ENCODE measurements around the gene TCF21. TPM values are rescaled to one million over a fixed set of nuclear protein-coding genes. Genes with fewer than 3 reads are reported as not detected.

The TCF21 gene
- total RNA-seq, 2 donors from 2014 or later: not detected

GRCh38 chr6:133892813-133893691, 4.1 kb downstream of the TCF21 start:
- ATAC-seq (no peak), DNase-seq (no peak)
- Mint-ChIP-seq H3K27me3 (peaks cover 92% of the 10 kb centered on the region), H3K4me1 (peaks cover 32% of the 10 kb centered on the region), H3K27ac (no peak overlapping the region), H3K36me3 (ENCODE audit: low read depth) (peaks cover 9% of the 10 kb centered on the region), H3K4me3 (peak overlapping the region; percentile 65)
- H3K9me3 ChIP-seq (ENCODE audit: control insufficient read depth, low read length, poor library complexity, severe bottlenecking): peaks cover 3% of the 10 kb centered on the region

GRCh38 chr6:133893946-133894345, 5.0 kb downstream of the TCF21 start:
- Mint-ChIP-seq H3K36me3 (ENCODE audit: low read depth) (peaks cover 9% of the 10 kb centered on the region), H3K27ac (no peak overlapping the region), H3K27me3 (peaks cover 92% of the 10 kb centered on the region), H3K4me1 (peaks cover 32% of the 10 kb centered on the region), H3K4me3 (no peak overlapping the region)
- peaks cover 3% of the 10 kb centered on the region for H3K9me3 ChIP-seq (ENCODE audit: control insufficient read depth, low read length, poor library complexity, severe bottlenecking)
- no peak for ATAC-seq
- DNase-seq: no peak

- H3K4me1 Mint-ChIP-seq: peaks cover 28% of the 10 kb centered on the region
- H3K36me3 Mint-ChIP-seq (ENCODE audit: low read depth): peaks cover 9% of the 10 kb centered on the region
- peaks cover 3% of the 10 kb centered on the region for H3K9me3 ChIP-seq (ENCODE audit: control insufficient read depth, low read length, poor library complexity, severe bottlenecking)
- H3K27me3 Mint-ChIP-seq: peaks cover 89% of the 10 kb centered on the region
- H3K27ac Mint-ChIP-seq: no peak overlapping the region
- DNase-seq (no peak), ATAC-seq (no peak)
- H3K4me3 Mint-ChIP-seq: no peak overlapping the region
These were observed 5.5 kb downstream of the TCF21 start for GRCh38 chr6:133894369-133894768.

GRCh38 chr6:133894795-133895358, 6.0 kb downstream of the TCF21 start:
- DNase-seq (no peak), ATAC-seq (no peak)
- H3K27me3 Mint-ChIP-seq: peaks cover 86% of the 10 kb centered on the region
- no peak overlapping the region for H3K27ac Mint-ChIP-seq
- H3K4me3 Mint-ChIP-seq: no peak overlapping the region
- peaks cover 2% of the 10 kb centered on the region for H3K9me3 ChIP-seq (ENCODE audit: control insufficient read depth, low read length, poor library complexity, severe bottlenecking)
- H3K4me1 Mint-ChIP-seq: peaks cover 26% of the 10 kb centered on the region
- peaks cover 9% of the 10 kb centered on the region for H3K36me3 Mint-ChIP-seq (ENCODE audit: low read depth)

GRCh38 chr6:133895573-133896343, 6.8 kb downstream of the TCF21 start:
- Mint-ChIP-seq H3K27ac (no peak overlapping the region), H3K36me3 (ENCODE audit: low read depth) (peaks cover 11% of the 10 kb centered on the region), H3K27me3 (peaks cover 87% of the 10 kb centered on the region), H3K4me3 (no peak overlapping the region), H3K4me1 (peaks cover 24% of the 10 kb centered on the region)
- ATAC-seq (no peak), DNase-seq (no peak)
- no peaks in the 10 kb centered on the region for H3K9me3 ChIP-seq (ENCODE audit: control insufficient read depth, low read length, poor library complexity, severe bottlenecking)

- ATAC-seq: no peak
These were observed 7.4 kb downstream of the TCF21 start for GRCh38 chr6:133896344-133896721.

GRCh38 chr6:133898263-133898662, 9.3 kb downstream of the TCF21 start:
- no peaks in the 10 kb centered on the region for H3K9me3 ChIP-seq (ENCODE audit: control insufficient read depth, low read length, poor library complexity, severe bottlenecking)
- Mint-ChIP-seq H3K4me1 (peaks cover 12% of the 10 kb centered on the region), H3K4me3 (no peak overlapping the region), H3K36me3 (ENCODE audit: low read depth) (peaks cover 6% of the 10 kb centered on the region), H3K27me3 (peaks cover 77% of the 10 kb centered on the region), H3K27ac (no peak overlapping the region)
- ATAC-seq (no peak), DNase-seq (no peak)

More at GRCh38 chr6:133896344-133896721, 7.4 kb downstream of the TCF21 start:
- Mint-ChIP-seq H3K4me1 (peaks cover 19% of the 10 kb centered on the region), H3K27me3 (peaks cover 87% of the 10 kb centered on the region), H3K27ac (no peak overlapping the region), H3K4me3 (no peak overlapping the region), H3K36me3 (ENCODE audit: low read depth) (peaks cover 11% of the 10 kb centered on the region)
- no peak for DNase-seq
- H3K9me3 ChIP-seq (ENCODE audit: control insufficient read depth, low read length, poor library complexity, severe bottlenecking): no peaks in the 10 kb centered on the region

- H3K4me1 Mint-ChIP-seq: peaks cover 4% of the 10 kb centered on the region
- no peak for DNase-seq
- no peak overlapping the region for H3K27ac Mint-ChIP-seq
- H3K4me3 Mint-ChIP-seq: no peak overlapping the region
- H3K27me3 Mint-ChIP-seq: peaks cover 75% of the 10 kb centered on the region
- H3K9me3 ChIP-seq (ENCODE audit: control insufficient read depth, low read length, poor library complexity, severe bottlenecking): no peaks in the 10 kb centered on the region
- ATAC-seq: no peak
- peaks cover 6% of the 10 kb centered on the region for H3K36me3 Mint-ChIP-seq (ENCODE audit: low read depth)
These were observed 10.6 kb downstream of the TCF21 start for GRCh38 chr6:133899556-133899955.

GRCh38 chr6:133903855-133904254, 14.9 kb downstream of the TCF21 start:
- no peak overlapping the region for H3K4me3 Mint-ChIP-seq
- peaks cover 2% of the 10 kb centered on the region for H3K36me3 Mint-ChIP-seq (ENCODE audit: low read depth)
- peaks cover 71% of the 10 kb centered on the region for H3K27me3 Mint-ChIP-seq
- no peak for DNase-seq
- no peak overlapping the region for H3K27ac Mint-ChIP-seq
- no peak for ATAC-seq
- no peaks in the 10 kb centered on the region for H3K4me1 Mint-ChIP-seq
- H3K9me3 ChIP-seq (ENCODE audit: control insufficient read depth, low read length, poor library complexity, severe bottlenecking): no peaks in the 10 kb centered on the region

- H3K9me3 ChIP-seq (ENCODE audit: control insufficient read depth, low read length, poor library complexity, severe bottlenecking): no peaks in the 10 kb centered on the region
- ATAC-seq: no peak
- DNase-seq: no peak
- Mint-ChIP-seq H3K27me3 (peaks cover 80% of the 10 kb centered on the region), H3K4me1 (no peaks in the 10 kb centered on the region), H3K4me3 (no peak overlapping the region), H3K27ac (no peak overlapping the region), H3K36me3 (ENCODE audit: low read depth) (peaks cover 2% of the 10 kb centered on the region)
These were observed 17.1 kb downstream of the TCF21 start for GRCh38 chr6:133906050-133906449.

- Mint-ChIP-seq H3K36me3 (ENCODE audit: low read depth) (no peaks in the 10 kb centered on the region), H3K4me1 (no peaks in the 10 kb centered on the region), H3K27ac (no peak overlapping the region), H3K4me3 (no peak overlapping the region), H3K27me3 (peaks cover 32% of the 10 kb centered on the region)
- peak; percentile 73 for ATAC-seq
- no peaks in the 10 kb centered on the region for H3K9me3 ChIP-seq (ENCODE audit: control insufficient read depth, low read length, poor library complexity, severe bottlenecking)
- peak; percentile 36 to 61 (median 51) for DNase-seq
These were observed 27.8 kb downstream of the TCF21 start for GRCh38 chr6:133916650-133917151.

- no peaks in the 10 kb centered on the region for H3K9me3 ChIP-seq (ENCODE audit: control insufficient read depth, low read length, poor library complexity, severe bottlenecking)
- Mint-ChIP-seq H3K27me3 (peaks cover 34% of the 10 kb centered on the region), H3K36me3 (ENCODE audit: low read depth) (no peaks in the 10 kb centered on the region), H3K27ac (no peak overlapping the region), H3K4me1 (no peaks in the 10 kb centered on the region), H3K4me3 (no peak overlapping the region)
- ATAC-seq: no peak
- no peak for DNase-seq
These were observed 28.9 kb downstream of the TCF21 start for GRCh38 chr6:133917781-133918180.
